ENCODE results near the gene MAN1A1. TPM values are rescaled to one million over a fixed set of nuclear protein-coding genes. Genes with fewer than 3 reads are reported as not detected.
A peak's percentile ranks its signal among the peaks of the same experiment; 100 is the strongest.

The MAN1A1 gene
- total RNA-seq, 1 donor: 79.6 TPM

- H3K9me3 ChIP-seq (ENCODE audit: low read depth, low read length): no peaks in the 10 kb centered on the region
- H4K20me1 ChIP-seq (ENCODE audit: insufficient read depth, low read length): no peaks in the 10 kb centered on the region
- no peak overlapping the region for H3K4me2 ChIP-seq (ENCODE audit: insufficient read depth, low read length)
- no peak for DNase-seq (ENCODE audit: insufficient read length, low spot score, missing footprints)
- no peak for TF ChIP-seq CTCF (IDR thresholded peaks at IDR 0.05; ENCODE audit: extremely low read depth, low read depth, low read length)
- H3K27ac ChIP-seq (ENCODE audit: low read depth, low read length): no peak overlapping the region
- no peaks in the 10 kb centered on the region for H3K36me3 ChIP-seq (ENCODE audit: insufficient read depth, low read length)
- no peak overlapping the region for H3K4me3 ChIP-seq (ENCODE audit: insufficient read depth, low read length)
- no peaks in the 10 kb centered on the region for H3K79me2 ChIP-seq (ENCODE audit: insufficient read depth, low read length)
- H3K27me3 ChIP-seq (ENCODE audit: insufficient read depth, low read length): no peaks in the 10 kb centered on the region
- H3K4me1 ChIP-seq (ENCODE audit: insufficient read depth, low read length): no peaks in the 10 kb centered on the region
- no peak overlapping the region for H2AFZ ChIP-seq (ENCODE audit: low read length)
Measured at GRCh38 chr6:119319694-119320093, 29.9 kb downstream of the MAN1A1 start.

- peaks cover 4% of the 10 kb centered on the region for H3K4me1 ChIP-seq (ENCODE audit: insufficient read depth, low read length)
- H3K27ac ChIP-seq (ENCODE audit: low read depth, low read length): no peak overlapping the region
- no peak for DNase-seq (ENCODE audit: insufficient read length, low spot score, missing footprints)
- no peak overlapping the region for H3K4me3 ChIP-seq (ENCODE audit: insufficient read depth, low read length)
- no peak for TF ChIP-seq CTCF (IDR thresholded peaks at IDR 0.05; ENCODE audit: extremely low read depth, low read depth, low read length)
- H3K79me2 ChIP-seq (ENCODE audit: insufficient read depth, low read length): no peaks in the 10 kb centered on the region
- H2AFZ ChIP-seq (ENCODE audit: low read length): no peak overlapping the region
- H3K27me3 ChIP-seq (ENCODE audit: insufficient read depth, low read length): no peaks in the 10 kb centered on the region
- no peaks in the 10 kb centered on the region for H3K36me3 ChIP-seq (ENCODE audit: insufficient read depth, low read length)
- no peaks in the 10 kb centered on the region for H4K20me1 ChIP-seq (ENCODE audit: insufficient read depth, low read length)
- H3K4me2 ChIP-seq (ENCODE audit: insufficient read depth, low read length): no peak overlapping the region
- no peaks in the 10 kb centered on the region for H3K9me3 ChIP-seq (ENCODE audit: low read depth, low read length)
Measured at GRCh38 chr6:119318730-119319129, 30.8 kb downstream of the MAN1A1 start.

- Histone ChIP-seq H3K27me3 (ENCODE audit: insufficient read depth, low read length) (no peaks in the 10 kb centered on the region), H3K4me2 (ENCODE audit: insufficient read depth, low read length) (no peak overlapping the region), H3K9me3 (ENCODE audit: low read depth, low read length) (no peaks in the 10 kb centered on the region), H3K36me3 (ENCODE audit: insufficient read depth, low read length) (no peaks in the 10 kb centered on the region), H3K27ac (ENCODE audit: low read depth, low read length) (no peak overlapping the region), H4K20me1 (ENCODE audit: insufficient read depth, low read length) (no peaks in the 10 kb centered on the region), H3K4me1 (ENCODE audit: insufficient read depth, low read length) (peaks cover 4% of the 10 kb centered on the region), H3K79me2 (ENCODE audit: insufficient read depth, low read length) (no peaks in the 10 kb centered on the region), H3K4me3 (ENCODE audit: insufficient read depth, low read length) (no peak overlapping the region), H2AFZ (ENCODE audit: low read length) (no peak overlapping the region)
- TF ChIP-seq CTCF (IDR thresholded peaks at IDR 0.05; ENCODE audit: extremely low read depth, low read depth, low read length): no peak
- DNase-seq (ENCODE audit: insufficient read length, low spot score, missing footprints): no peak
Measured at GRCh38 chr6:119318176-119318575, 31.4 kb downstream of the MAN1A1 start.

- no peak for TF ChIP-seq CTCF (IDR thresholded peaks at IDR 0.05; ENCODE audit: extremely low read depth, low read depth, low read length)
- no peaks in the 10 kb centered on the region for H4K20me1 ChIP-seq (ENCODE audit: insufficient read depth, low read length)
- no peak overlapping the region for H3K4me3 ChIP-seq (ENCODE audit: insufficient read depth, low read length)
- H3K79me2 ChIP-seq (ENCODE audit: insufficient read depth, low read length): no peaks in the 10 kb centered on the region
- no peak overlapping the region for H3K27ac ChIP-seq (ENCODE audit: low read depth, low read length)
- DNase-seq (ENCODE audit: insufficient read length, low spot score, missing footprints): peak; percentile 8
- peaks cover 4% of the 10 kb centered on the region for H3K4me1 ChIP-seq (ENCODE audit: insufficient read depth, low read length)
- no peaks in the 10 kb centered on the region for H3K36me3 ChIP-seq (ENCODE audit: insufficient read depth, low read length)
- no peaks in the 10 kb centered on the region for H3K9me3 ChIP-seq (ENCODE audit: low read depth, low read length)
- H2AFZ ChIP-seq (ENCODE audit: low read length): no peak overlapping the region
- no peaks in the 10 kb centered on the region for H3K27me3 ChIP-seq (ENCODE audit: insufficient read depth, low read length)
- no peak overlapping the region for H3K4me2 ChIP-seq (ENCODE audit: insufficient read depth, low read length)
Measured at GRCh38 chr6:119317007-119317406, 32.6 kb downstream of the MAN1A1 start.
